ENCODE data around the gene GUCY2F.

The GUCY2F gene

DNA sequence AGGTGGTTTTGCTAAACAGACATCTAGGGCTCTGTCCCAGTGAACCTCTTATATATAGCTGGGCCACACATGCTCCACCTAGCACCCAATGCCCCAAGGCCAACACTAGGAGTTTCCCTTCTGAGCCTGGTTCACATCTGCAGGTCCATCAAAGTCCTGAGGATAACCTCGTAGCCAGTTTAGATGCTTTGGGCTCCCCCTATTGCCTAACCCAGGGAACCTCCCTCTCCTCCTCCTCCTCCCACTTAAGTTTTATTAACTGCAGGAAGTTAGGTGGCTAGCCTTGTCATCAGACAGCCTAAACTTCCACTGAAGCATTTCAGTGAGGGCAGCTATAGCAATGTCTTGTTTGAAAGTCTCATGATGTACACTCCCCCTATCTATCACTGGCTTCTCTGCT, 88.0 kb downstream of the GUCY2F start:
- DNase-seq: no peak
- no peak overlapping the region for H3K27ac ChIP-seq
- no peaks in the 10 kb centered on the region for H3K36me3 ChIP-seq
- peaks cover 51% of the 10 kb centered on the region for H3K27me3 ChIP-seq (ENCODE audit: insufficient read depth, low read depth, severe bottlenecking)
- no peak overlapping the region for H3K4me3 ChIP-seq (ENCODE audit: low read depth, low read length)
- TF ChIP-seq, protein P1, sequence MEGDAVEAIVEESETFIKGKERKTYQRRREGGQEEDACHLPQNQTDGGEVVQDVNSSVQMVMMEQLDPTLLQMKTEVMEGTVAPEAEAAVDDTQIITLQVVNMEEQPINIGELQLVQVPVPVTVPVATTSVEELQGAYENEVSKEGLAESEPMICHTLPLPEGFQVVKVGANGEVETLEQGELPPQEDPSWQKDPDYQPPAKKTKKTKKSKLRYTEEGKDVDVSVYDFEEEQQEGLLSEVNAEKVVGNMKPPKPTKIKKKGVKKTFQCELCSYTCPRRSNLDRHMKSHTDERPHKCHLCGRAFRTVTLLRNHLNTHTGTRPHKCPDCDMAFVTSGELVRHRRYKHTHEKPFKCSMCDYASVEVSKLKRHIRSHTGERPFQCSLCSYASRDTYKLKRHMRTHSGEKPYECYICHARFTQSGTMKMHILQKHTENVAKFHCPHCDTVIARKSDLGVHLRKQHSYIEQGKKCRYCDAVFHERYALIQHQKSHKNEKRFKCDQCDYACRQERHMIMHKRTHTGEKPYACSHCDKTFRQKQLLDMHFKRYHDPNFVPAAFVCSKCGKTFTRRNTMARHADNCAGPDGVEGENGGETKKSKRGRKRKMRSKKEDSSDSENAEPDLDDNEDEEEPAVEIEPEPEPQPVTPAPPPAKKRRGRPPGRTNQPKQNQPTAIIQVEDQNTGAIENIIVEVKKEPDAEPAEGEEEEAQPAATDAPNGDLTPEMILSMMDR (IDR thresholded peaks at IDR 0.05; ENCODE audit: low read depth, low read length): no peak
- H3K9me3 ChIP-seq (ENCODE audit: severe bottlenecking): no peaks in the 10 kb centered on the region

DNA sequence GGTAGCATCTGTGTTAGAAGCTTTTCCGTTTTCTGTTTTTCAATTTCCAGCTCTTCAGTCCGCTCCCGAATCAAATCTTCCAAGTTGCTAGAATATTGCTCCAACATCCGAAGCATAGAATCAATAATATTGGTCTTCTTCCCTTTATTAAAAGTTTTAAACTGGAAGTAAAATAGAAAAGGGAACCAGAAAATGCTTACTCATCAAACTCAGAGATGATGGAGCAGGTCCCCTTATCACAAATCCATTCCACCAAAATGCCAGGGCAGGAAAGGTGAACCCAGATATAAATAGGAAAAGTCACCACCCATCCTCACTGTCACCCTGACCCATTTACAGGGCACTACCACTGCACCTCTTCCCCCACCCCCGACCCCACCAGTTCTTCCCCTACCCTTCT, 89.0 kb downstream of the GUCY2F start:
- H3K4me3 ChIP-seq (ENCODE audit: low read depth, low read length): no peak overlapping the region
- TF ChIP-seq, protein P1 (IDR thresholded peaks at IDR 0.05; ENCODE audit: low read depth, low read length): no peak
- no peak for DNase-seq
- H3K27ac ChIP-seq: no peak overlapping the region
- H3K36me3 ChIP-seq: no peaks in the 10 kb centered on the region
- no peaks in the 10 kb centered on the region for H3K9me3 ChIP-seq (ENCODE audit: severe bottlenecking)
- peaks cover 61% of the 10 kb centered on the region for H3K27me3 ChIP-seq (ENCODE audit: insufficient read depth, low read depth, severe bottlenecking)

DNA sequence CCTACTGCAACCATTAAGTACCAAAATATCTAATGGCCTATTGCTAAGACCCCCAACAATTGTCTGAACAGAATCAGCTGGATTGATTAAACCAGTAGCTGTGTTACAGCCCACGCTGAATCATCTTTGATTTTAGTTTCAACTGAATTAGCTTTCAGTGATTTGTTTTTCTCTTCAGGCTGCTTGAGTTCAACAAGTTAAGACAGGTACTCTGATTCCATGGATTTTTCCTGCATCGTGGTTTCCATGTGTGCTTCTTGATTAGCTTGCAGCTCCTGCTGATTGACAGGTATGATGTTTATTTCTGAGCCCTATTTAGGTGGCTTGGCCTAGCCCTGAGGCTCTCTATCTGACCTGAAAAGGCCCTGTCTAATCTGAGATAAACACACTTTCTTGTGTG, 91.3 kb downstream of the GUCY2F start:
- H3K4me3 ChIP-seq (ENCODE audit: low read depth, low read length): no peak overlapping the region
- no peaks in the 10 kb centered on the region for H3K9me3 ChIP-seq (ENCODE audit: severe bottlenecking)
- no peaks in the 10 kb centered on the region for H3K36me3 ChIP-seq
- no peak overlapping the region for H3K27ac ChIP-seq
- H3K27me3 ChIP-seq (ENCODE audit: insufficient read depth, low read depth, severe bottlenecking): peaks cover 65% of the 10 kb centered on the region
- TF ChIP-seq, protein P1 (IDR thresholded peaks at IDR 0.05; ENCODE audit: low read depth, low read length): no peak
- no peak for DNase-seq

DNA sequence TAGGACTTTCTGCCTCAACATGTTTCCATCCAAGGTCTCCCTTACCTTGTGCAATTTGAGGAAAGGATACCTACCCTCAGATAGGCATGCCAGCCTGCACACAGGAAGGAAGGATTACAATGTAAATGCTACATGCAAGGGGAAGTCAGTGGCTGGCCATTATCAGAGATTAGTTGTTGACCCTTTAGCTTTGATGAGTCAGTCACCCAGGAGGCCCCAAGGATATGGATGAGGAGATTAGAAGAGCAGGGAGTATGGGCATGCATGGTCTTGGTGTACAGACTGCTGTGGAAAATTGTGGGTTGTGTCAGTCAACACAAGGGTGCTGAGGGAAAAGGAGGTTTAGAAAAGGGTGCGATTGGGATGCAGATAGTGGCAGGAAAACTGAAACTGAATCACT, 92.0 kb downstream of the GUCY2F start:
- Histone ChIP-seq H3K4me3 (ENCODE audit: low read depth, low read length) (no peak overlapping the region), H3K9me3 (ENCODE audit: severe bottlenecking) (no peaks in the 10 kb centered on the region), H3K27me3 (ENCODE audit: insufficient read depth, low read depth, severe bottlenecking) (peaks cover 62% of the 10 kb centered on the region), H3K36me3 (no peaks in the 10 kb centered on the region), H3K27ac (no peak overlapping the region)
- TF ChIP-seq, protein P1 (IDR thresholded peaks at IDR 0.05; ENCODE audit: low read depth, low read length): no peak
- DNase-seq: no peak

DNA sequence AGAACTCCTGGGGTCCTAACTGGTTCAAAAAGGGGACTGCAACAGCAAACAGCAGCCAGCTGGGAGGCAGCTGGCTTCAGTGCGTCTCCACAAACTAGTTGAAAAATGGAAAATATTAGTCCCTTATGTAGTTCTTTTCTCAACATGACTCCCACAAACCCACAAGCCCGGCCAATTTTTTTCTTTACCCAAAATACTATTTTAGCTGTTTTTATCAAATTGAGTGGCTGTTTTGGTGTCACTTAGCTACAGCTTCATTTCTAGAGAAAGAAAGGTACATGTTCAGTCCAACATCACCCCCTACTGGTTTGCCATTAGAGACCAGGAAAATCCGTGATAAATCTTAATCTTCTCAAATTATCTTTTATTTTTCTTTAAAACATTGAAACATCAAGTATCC, 97.2 kb downstream of the GUCY2F start:
- Histone ChIP-seq H3K27ac (no peak overlapping the region), H3K4me3 (ENCODE audit: low read depth, low read length) (no peak overlapping the region), H3K9me3 (ENCODE audit: severe bottlenecking) (no peaks in the 10 kb centered on the region), H3K36me3 (no peaks in the 10 kb centered on the region), H3K27me3 (ENCODE audit: insufficient read depth, low read depth, severe bottlenecking) (peaks cover 58% of the 10 kb centered on the region)
- DNase-seq: no peak
- TF ChIP-seq, protein P1 (IDR thresholded peaks at IDR 0.05; ENCODE audit: low read depth, low read length): no peak

DNA sequence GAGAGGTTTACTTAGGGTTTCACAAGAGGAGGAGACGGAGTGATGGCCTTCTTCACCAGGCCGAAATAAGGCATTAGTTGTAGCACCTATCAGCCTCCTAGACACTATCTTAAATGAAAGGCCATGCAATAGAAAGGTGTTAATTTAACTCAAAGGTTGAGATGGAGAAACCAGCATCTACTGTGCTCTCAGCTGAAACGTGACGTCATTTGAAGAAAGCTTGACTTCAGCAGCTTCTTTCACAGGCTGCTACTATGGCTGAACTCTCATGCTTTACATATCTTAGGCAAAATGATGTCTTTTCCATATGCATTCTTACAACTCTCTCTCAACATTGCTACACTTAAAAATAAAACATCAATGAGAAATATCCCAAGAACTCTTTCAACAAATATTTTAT, 99.6 kb downstream of the GUCY2F start:
- Histone ChIP-seq H3K4me3 (ENCODE audit: low read depth, low read length) (no peak overlapping the region), H3K36me3 (no peaks in the 10 kb centered on the region), H3K27ac (no peak overlapping the region), H3K9me3 (ENCODE audit: severe bottlenecking) (no peaks in the 10 kb centered on the region), H3K27me3 (ENCODE audit: insufficient read depth, low read depth, severe bottlenecking) (peaks cover 51% of the 10 kb centered on the region)
- TF ChIP-seq, protein P1 (IDR thresholded peaks at IDR 0.05; ENCODE audit: low read depth, low read length): no peak
- DNase-seq: no peak

Data from WERI-Rb-1 (cell line).